ENCODE results near the gene PEX5L.

DNA sequence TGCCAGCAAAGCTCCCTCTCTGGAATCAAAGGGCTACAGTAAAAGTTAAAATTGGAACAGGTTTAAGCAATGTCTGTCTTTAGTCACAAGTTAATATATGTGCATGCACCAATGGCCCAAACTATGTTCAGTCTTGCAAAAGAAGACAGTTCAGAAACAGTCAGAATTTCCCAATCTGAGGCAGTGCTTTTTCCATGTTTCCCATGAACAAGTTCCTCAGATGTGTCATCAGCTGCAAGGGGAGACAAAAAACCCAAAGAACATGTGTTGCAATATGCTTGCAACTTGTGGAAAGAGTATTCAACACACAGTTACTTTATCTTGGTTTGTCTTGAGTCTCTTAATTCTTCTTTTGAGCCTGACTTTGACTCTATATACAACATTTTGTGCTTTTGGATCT, 235.5 kb downstream of the PEX5L start:
- TF ChIP-seq POLR2A (IDR thresholded peaks at IDR 0.05): no peak
- no peak for TF ChIP-seq CTCF (IDR thresholded peaks at IDR 0.05)

Measured in esophagus squamous epithelium (tissue), 4 donors.